Central memory CD8-positive, alpha-beta T cell (primary cell): ENCODE measurements around the gene USP51.
A peak's percentile ranks its signal among the peaks of the same experiment; 100 is the strongest.
"Not testable (repeated sequence)": the region's sequence is repeated elsewhere in the genome, so short reads cannot be mapped to it uniquely, and the experiment has no call there.

ENCODE experiments used
- ATAC-seq: fragments of 150-1000 bp; cut with Tn5 transposase; replicated peaks from 2 replicates; pipeline ENCODE4 v1.10.0; 2022; ENCODE audit warnings: mild to moderate bottlenecking, moderate FRiP score, moderate number of reproducible peaks; ENCODE audit not compliant: poor library complexity, severe bottlenecking; ENCODE audit errors: extremely low read depth
- DNase-seq, 2 donors: peaks; one replicate each; pipeline ENCODE4 v3.0.0; 2021; ENCODE audit warnings: low spot score in 2 of 2
- H3K27ac Mint-ChIP-seq: one replicate; pipeline ENCODE4 v1.8.0; 2022; ENCODE audit warnings: low read depth, mild to moderate bottlenecking, moderate library complexity, mixed read lengths
- H3K27me3 Mint-ChIP-seq: one replicate; pipeline ENCODE4 v1.8.0; 2022; ENCODE audit warnings: mixed read lengths
- H3K36me3 Mint-ChIP-seq: one replicate; pipeline ENCODE4 v1.8.0; 2022; ENCODE audit warnings: mild to moderate bottlenecking, moderate library complexity, mixed read lengths; ENCODE audit not compliant: insufficient read depth
- H3K4me1 Mint-ChIP-seq: one replicate; pipeline ENCODE4 v1.8.0; 2022; ENCODE audit warnings: mixed read lengths
- H3K4me3 Mint-ChIP-seq: one replicate; pipeline ENCODE4 v1.8.0; 2022; ENCODE audit warnings: mild to moderate bottlenecking, moderate library complexity, mixed read lengths
- H3K9me3 Mint-ChIP-seq: one replicate; pipeline ENCODE4 v1.8.0; 2022; ENCODE audit warnings: mixed read lengths

Gene USP51

GRCh38 chrX:55488593-55489313 is 895 bp downstream of the USP51 start:
- DNase-seq (peak; percentile 34 to 43), ATAC-seq (peak; percentile 74)
- no peaks in the 10 kb centered on the region for H3K9me3 Mint-ChIP-seq
- no peaks in the 10 kb centered on the region for H3K27me3 Mint-ChIP-seq
- H3K4me3 Mint-ChIP-seq, result peak overlapping the region; percentile 94
- H3K4me1 Mint-ChIP-seq, result peaks cover 14% of the 10 kb centered on the region
- H3K36me3 Mint-ChIP-seq, result peaks cover 1% of the 10 kb centered on the region
- peak overlapping the region; percentile 92 for H3K27ac Mint-ChIP-seq

- ATAC-seq (no peak), DNase-seq (no peak)
- Mint-ChIP-seq H3K36me3 (peaks cover 1% of the 10 kb centered on the region), H3K27ac (peak overlapping the region; percentile 92), H3K4me1 (peaks cover 14% of the 10 kb centered on the region), H3K9me3 (no peaks in the 10 kb centered on the region), H3K27me3 (no peaks in the 10 kb centered on the region), H3K4me3 (peak overlapping the region; percentile 94)
Observed at GRCh38 chrX:55488006-55488592, 1.5 kb downstream of the USP51 start.

- Mint-ChIP-seq H3K9me3 (no peaks in the 10 kb centered on the region), H3K36me3 (peaks cover 1% of the 10 kb centered on the region), H3K4me3 (no peak overlapping the region), H3K27ac (no peak overlapping the region), H3K27me3 (no peaks in the 10 kb centered on the region), H3K4me1 (peaks cover 14% of the 10 kb centered on the region)
- ATAC-seq, result no peak
- DNase-seq, result no peak
Observed at GRCh38 chrX:55487143-55487542, 2.5 kb downstream of the USP51 start.

GRCh38 chrX:55486736-55487135 is 2.9 kb downstream of the USP51 start:
- peaks cover 3% of the 10 kb centered on the region for H3K36me3 Mint-ChIP-seq
- no peak overlapping the region for H3K27ac Mint-ChIP-seq
- no peaks in the 10 kb centered on the region for H3K9me3 Mint-ChIP-seq
- ATAC-seq (no peak), DNase-seq (no peak)
- H3K27me3 Mint-ChIP-seq, result no peaks in the 10 kb centered on the region
- no peak overlapping the region for H3K4me3 Mint-ChIP-seq
- H3K4me1 Mint-ChIP-seq, result peaks cover 14% of the 10 kb centered on the region

- DNase-seq, result no peak
- Mint-ChIP-seq H3K4me3 (no peak overlapping the region), H3K4me1 (peaks cover 13% of the 10 kb centered on the region), H3K27me3 (no peaks in the 10 kb centered on the region), H3K36me3 (peaks cover 4% of the 10 kb centered on the region), H3K27ac (no peak overlapping the region), H3K9me3 (no peaks in the 10 kb centered on the region)
- no peak for ATAC-seq
Observed at GRCh38 chrX:55484948-55485347, 4.7 kb downstream of the USP51 start.

GRCh38 chrX:55480390-55481062 is 9.1 kb downstream of the USP51 start:
- Mint-ChIP-seq H3K27me3 (no peaks in the 10 kb centered on the region), H3K4me3 (no peak overlapping the region), H3K9me3 (no peaks in the 10 kb centered on the region), H3K4me1 (no peaks in the 10 kb centered on the region), H3K36me3 (peaks cover 3% of the 10 kb centered on the region), H3K27ac (no peak overlapping the region)
- DNase-seq (no peak), ATAC-seq (no peak)

- ATAC-seq, H3K9me3 Mint-ChIP-seq, H3K4me3 Mint-ChIP-seq, H3K4me1 Mint-ChIP-seq, H3K27me3 Mint-ChIP-seq, DNase-seq, H3K27ac Mint-ChIP-seq, H3K36me3 Mint-ChIP-seq: not testable (repeated sequence)
Observed at GRCh38 chrX:55479956-55480355, 9.7 kb downstream of the USP51 start.

GRCh38 chrX:55465791-55466190 is 23.9 kb downstream of the USP51 start:
- DNase-seq, H3K4me1 Mint-ChIP-seq, H3K27ac Mint-ChIP-seq, H3K9me3 Mint-ChIP-seq, H3K27me3 Mint-ChIP-seq, H3K36me3 Mint-ChIP-seq, H3K4me3 Mint-ChIP-seq, ATAC-seq: not testable (repeated sequence)

GRCh38 chrX:55465108-55465507 is 24.5 kb downstream of the USP51 start:
- H3K4me3 Mint-ChIP-seq, H3K4me1 Mint-ChIP-seq, H3K27ac Mint-ChIP-seq, ATAC-seq, DNase-seq, H3K27me3 Mint-ChIP-seq, H3K9me3 Mint-ChIP-seq, H3K36me3 Mint-ChIP-seq: not testable (repeated sequence)

GRCh38 chrX:55464050-55464449 is 25.6 kb downstream of the USP51 start:
- H3K27me3 Mint-ChIP-seq, ATAC-seq, H3K27ac Mint-ChIP-seq, H3K4me1 Mint-ChIP-seq, H3K9me3 Mint-ChIP-seq, H3K36me3 Mint-ChIP-seq, DNase-seq, H3K4me3 Mint-ChIP-seq: not testable (repeated sequence)

GRCh38 chrX:55459926-55460325 is 29.7 kb downstream of the USP51 start:
- H3K36me3 Mint-ChIP-seq, H3K4me1 Mint-ChIP-seq, H3K4me3 Mint-ChIP-seq, H3K27me3 Mint-ChIP-seq, ATAC-seq, H3K9me3 Mint-ChIP-seq, DNase-seq, H3K27ac Mint-ChIP-seq: not testable (repeated sequence)

- not testable (repeated sequence) for ATAC-seq, H3K4me3 Mint-ChIP-seq, DNase-seq, H3K4me1 Mint-ChIP-seq, H3K27ac Mint-ChIP-seq, H3K9me3 Mint-ChIP-seq, H3K36me3 Mint-ChIP-seq, H3K27me3 Mint-ChIP-seq
Observed at GRCh38 chrX:55459426-55459825, 30.2 kb downstream of the USP51 start.

GRCh38 chrX:55455708-55456107 is 33.9 kb downstream of the USP51 start:
- not testable (repeated sequence) for H3K4me3 Mint-ChIP-seq, ATAC-seq, DNase-seq, H3K9me3 Mint-ChIP-seq, H3K27ac Mint-ChIP-seq, H3K27me3 Mint-ChIP-seq, H3K36me3 Mint-ChIP-seq
- peaks cover 28% of the 10 kb centered on the region for H3K4me1 Mint-ChIP-seq
